ENCODE measurements around the gene TSPAN3. TPM values are rescaled to one million over a fixed set of nuclear protein-coding genes. Genes with fewer than 3 reads are reported as not detected.

TSPAN3 gene
- polyA plus RNA-seq, 3 donors: 93.7 to 495 (median 218) TPM

DNA sequence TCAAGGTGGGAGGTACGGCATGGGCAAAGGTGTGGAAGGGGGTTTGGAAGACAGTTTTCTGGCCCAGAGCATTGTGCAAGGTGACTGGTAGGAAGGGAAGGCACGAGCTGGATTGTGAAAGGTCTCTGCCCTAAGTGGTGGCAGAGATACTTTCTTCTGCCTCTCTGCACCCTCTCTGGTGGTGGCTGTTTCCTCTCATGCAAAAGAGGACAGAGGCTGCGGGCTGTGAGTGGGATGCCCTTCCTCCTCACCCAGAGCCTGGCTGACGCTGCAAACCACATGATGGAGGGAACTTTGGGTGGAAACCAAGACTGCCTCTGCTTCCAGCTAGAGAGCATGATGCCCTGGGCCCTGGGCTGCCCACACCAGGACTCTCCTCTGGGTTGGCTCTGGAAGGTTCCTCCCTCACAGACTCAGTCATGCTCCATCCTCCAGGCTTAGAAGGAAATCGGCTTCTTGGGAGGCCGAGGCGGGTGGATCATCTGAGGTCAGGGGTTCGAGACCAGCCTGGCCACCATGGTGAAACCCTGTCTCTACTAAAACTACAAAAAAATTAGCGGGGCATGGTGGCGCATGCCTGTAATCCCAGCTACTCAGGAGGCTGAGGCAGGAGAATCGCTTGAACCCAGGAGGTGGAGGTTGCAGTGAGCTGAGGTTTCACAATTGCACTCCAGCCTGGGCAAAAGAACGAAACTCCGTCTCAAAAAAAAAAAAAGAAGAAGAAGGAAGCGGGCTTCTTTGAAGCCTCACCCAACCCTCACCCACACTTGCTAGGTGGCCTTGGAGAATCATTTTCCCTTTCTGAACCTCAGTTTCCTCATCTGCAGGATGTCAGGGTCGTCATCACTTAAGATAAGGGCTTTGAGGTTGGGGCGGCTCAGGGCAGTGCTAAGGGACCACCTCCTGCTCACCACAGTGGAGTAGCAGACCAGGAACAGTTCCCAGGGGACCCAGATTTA is 67.7 kb downstream of the TSPAN3 start:
- 59 to 81% (median 64%) methylated on average over 16 of the region's 16 CpGs for WGBS, 3 donors
- H3K27ac ChIP-seq (ENCODE audit: low read depth, low read length): no peak overlapping the region

- 53 to 77% (median 57%) methylated on average over 7 of the region's 7 CpGs for WGBS, 3 donors
- H3K27ac ChIP-seq (ENCODE audit: low read depth, low read length): no peak overlapping the region
Observed at GRCh38 chr15:77002436-77002835, 68.5 kb downstream of the TSPAN3 start.

DNA sequence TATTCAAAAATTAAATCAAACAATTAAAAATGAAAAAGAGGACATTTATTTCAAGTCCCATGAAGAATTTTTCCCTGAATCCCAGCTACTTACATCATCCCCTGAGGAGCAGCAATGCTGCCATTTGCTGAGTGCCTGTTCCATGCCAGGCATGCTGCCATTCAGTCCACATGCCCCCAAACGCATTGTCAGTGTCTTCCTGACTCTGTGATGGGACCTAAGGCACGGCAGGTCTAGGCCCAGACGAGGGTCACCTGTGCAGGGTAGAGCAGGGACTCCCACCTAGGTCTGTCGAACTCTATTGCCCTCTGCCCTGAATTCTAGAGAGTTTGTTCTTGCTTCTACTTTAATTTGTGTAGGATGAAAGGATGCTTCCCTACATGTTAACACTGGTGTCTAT is 68.9 kb downstream of the TSPAN3 start:
- 68 to 74% (median 73%) methylated on average over 4 of the region's 4 CpGs for WGBS, 3 donors
- no peak overlapping the region for H3K27ac ChIP-seq (ENCODE audit: low read depth, low read length)

- 65 to 76% (median 70%) methylated on average over 4 of the region's 4 CpGs for WGBS, 3 donors
- H3K27ac ChIP-seq (ENCODE audit: low read depth, low read length): no peak overlapping the region
Observed at GRCh38 chr15:77001351-77001750, 69.6 kb downstream of the TSPAN3 start.

DNA sequence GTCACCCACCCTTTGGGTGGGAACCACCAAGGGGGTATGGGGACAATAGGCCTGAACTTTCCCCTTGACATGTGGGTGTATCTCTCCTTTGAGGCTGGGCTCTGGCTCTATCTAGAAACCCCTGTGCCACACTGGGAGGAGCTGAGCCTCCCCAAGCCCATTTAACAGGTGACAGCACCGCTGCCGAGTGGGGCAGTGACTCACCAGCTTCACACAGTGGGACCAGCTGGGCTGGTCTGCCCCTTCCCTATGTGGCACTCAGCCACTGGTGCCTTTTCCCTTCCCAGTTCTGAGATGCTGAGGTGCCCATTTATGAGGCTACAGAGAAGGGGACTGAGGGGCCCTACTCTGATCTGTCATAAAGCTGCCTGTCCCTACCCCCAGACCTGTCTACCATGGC is 70.9 kb downstream of the TSPAN3 start:
- H3K27ac ChIP-seq (ENCODE audit: low read depth, low read length): no peak overlapping the region
- WGBS, 3 donors: 61 to 86% (median 77%) methylated on average over 2 of the region's 2 CpGs

DNA sequence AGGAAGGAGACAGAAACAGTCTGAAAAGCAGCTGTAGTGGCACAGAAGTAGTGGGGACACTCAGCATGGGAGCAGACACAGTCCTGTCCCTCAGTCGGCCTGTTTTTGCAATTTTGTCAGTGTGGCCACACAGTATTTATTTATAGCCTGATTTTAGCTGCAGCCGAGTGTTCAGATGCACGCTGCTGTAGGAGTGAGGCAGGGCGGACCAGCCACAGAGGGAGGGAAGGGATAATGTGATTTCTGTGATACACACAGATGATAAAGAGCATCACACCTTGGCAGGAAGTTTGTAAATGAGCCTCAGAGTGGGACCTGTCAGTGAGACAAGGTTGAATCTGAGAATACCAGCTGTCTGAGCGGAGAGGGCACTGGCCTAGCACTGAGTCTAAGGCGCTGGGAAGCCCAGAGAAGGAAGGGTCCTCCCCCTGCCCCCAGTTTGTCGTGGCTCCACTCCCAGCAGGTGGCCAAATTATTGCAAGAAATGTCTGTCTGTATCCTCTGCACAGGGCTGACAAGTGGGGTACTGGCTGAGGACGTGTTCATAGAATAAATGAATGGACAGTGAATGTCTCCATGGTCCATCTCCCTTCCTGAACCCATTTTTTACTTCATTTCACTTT is 72.1 kb downstream of the TSPAN3 start:
- 77 to 85% (median 78%) methylated on average over 8 of the region's 8 CpGs for WGBS, 3 donors
- H3K27ac ChIP-seq (ENCODE audit: low read depth, low read length): no peak overlapping the region

DNA sequence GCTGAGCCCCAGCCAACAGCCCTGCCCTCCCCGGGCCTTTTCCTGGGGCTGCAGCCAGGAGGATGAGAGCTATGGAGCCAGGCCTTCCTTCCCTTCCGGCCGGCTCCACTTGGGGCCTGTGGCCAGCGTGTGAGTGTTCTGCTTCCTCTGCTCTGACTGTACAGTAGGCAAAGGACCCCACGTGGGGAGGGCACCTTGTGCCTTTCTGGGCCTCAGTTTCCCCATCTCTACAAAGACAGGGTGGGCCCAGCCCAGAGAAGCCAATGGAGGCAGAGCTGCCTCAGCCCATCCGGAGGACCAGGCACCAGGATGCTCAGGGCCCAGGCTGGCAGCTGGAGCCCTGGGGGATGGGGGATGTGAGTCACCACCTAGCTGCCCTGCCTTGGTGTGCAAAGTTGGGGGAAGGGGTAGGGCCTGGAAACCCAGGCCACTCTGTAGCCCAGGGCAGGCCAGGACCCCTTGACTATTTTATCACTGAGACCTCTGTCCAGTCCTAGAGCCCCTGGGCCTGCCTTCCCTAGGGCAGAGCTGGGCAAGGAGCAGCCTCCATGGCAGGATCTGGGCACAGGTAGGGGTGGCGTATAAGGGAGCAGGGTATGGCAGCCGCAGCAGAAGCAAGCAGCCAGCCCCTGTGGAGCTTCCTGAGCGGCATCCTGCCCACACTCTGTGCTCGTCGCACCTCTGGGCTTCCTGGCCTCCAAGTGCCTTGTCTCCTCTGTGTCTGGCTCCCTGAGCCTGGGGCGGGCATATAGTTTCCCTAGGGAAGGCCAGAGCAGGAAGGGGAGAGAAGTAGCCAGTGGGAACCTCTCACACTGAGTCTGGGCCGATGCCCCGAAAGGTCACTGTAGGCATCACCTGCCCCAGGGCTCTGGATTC is 74.1 kb downstream of the TSPAN3 start:
- 37 to 76% (median 40%) methylated on average over 14 of the region's 14 CpGs for WGBS, 3 donors
- no peak overlapping the region for H3K27ac ChIP-seq (ENCODE audit: low read depth, low read length)

- 25 to 77% (median 30%) methylated on average over 8 to 9 of the region's 9 CpGs for WGBS, 3 donors
- H3K27ac ChIP-seq (ENCODE audit: low read depth, low read length): no peak overlapping the region
Observed at GRCh38 chr15:76996076-76996525, 74.8 kb downstream of the TSPAN3 start.

DNA sequence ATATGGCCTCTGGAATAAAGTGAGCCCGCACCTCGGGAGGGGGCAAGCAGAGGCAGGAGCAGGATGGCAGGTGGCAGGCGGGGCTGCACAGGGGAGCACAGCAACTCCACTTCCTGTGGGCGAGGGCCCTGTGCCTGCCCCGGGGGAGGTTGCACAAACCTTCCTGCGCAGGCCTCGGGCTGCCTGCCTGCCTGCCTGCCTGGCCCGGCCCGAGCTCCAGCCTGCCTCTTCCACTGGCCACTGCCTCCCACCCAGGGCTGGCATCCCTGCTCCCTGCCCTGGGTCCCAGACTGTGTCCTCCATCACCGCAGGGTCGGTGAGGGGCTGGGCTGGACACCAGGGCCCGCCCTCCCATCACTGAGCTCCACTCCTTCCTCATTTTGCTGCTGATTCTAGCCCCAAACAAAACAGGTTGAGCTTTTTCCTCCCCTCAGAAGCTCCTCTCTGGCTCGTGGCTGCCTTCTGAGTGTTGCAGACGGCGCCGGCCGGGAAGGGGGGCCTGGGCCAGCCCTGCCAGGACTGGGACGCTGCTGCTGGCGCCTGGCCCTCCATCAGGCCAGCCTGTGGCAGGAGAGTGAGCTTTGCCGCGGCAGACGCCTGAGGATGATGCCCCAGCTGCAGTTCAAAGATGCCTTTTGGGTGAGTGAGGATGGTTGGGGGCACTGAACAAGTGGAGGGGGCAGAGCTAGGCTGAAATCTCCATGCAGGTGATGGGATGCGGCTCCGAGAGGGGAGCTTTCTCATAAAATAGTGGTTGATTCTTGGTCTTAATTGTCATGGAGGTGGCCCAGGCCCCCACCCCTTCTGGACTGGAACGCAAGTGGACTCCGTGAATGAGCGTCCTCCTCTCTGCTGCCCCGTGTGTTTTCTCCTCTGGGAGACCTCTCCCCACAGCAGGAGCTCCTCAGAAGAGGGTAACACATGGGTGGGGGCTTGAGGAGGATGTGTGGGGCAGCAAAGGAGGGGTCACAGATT is 75.7 kb downstream of the TSPAN3 start, which contains the start of gene PSTPIP1:
Gene PSTPIP1, plus strand, starts transcription at position 156 of the 975 bp plus-strand sequence. Its CDS starts 448 bp downstream, at position 604.
- peak within 1 kb of the TSS; percentile 36 for H3K27ac ChIP-seq (ENCODE audit: low read depth, low read length)
- 37 to 68% (median 40%) methylated on average over 26 to 28 of the region's 28 CpGs for WGBS, 3 donors

- WGBS, 3 donors: 86 to 97% (median 87%) methylated on average over 6 of the region's 6 CpGs
- H3K27ac ChIP-seq (ENCODE audit: low read depth, low read length): no peak overlapping the region
Observed at GRCh38 chr15:76994496-76994895, 76.4 kb downstream of the TSPAN3 start.

GRCh38 chr15:76994001-76994400 is 76.9 kb downstream of the TSPAN3 start:
- WGBS, 3 donors: 52 to 84% (median 63%) methylated on average over 8 of the region's 8 CpGs
- no peak overlapping the region for H3K27ac ChIP-seq (ENCODE audit: low read depth, low read length)

DNA sequence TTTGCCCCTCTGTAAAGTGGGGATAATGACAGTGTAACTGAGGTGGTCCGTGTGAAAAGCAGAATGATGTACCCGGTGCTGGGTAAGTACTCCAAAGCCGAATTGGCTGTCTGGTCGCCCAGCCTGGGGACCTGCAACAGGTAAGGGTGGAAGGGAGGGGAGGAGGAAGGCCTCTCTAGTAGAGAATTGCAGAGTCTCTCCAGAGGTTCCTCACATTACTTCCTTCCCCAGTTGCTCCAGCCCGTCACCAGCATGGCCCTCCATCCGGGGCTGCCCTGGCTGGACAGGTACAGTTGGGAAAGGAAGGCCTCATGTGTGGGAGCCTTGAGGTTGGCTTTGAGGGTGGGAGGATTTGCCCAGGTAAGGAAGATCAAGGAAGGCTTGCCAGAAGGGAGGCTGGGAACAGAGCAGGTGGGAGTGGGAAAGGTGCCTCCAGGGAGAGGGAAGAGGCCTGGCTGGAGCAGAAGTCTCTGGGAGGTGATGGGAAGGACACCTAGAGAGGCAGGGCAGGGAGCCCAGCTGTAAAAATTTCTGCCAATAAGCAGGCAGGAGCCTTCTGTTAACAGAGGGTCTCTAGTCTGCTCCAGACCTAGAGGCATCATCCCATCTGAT is 77.7 kb downstream of the TSPAN3 start:
- H3K27ac ChIP-seq (ENCODE audit: low read depth, low read length): no peak overlapping the region
- 75 to 89% (median 83%) methylated on average over 6 of the region's 6 CpGs for WGBS, 3 donors

DNA sequence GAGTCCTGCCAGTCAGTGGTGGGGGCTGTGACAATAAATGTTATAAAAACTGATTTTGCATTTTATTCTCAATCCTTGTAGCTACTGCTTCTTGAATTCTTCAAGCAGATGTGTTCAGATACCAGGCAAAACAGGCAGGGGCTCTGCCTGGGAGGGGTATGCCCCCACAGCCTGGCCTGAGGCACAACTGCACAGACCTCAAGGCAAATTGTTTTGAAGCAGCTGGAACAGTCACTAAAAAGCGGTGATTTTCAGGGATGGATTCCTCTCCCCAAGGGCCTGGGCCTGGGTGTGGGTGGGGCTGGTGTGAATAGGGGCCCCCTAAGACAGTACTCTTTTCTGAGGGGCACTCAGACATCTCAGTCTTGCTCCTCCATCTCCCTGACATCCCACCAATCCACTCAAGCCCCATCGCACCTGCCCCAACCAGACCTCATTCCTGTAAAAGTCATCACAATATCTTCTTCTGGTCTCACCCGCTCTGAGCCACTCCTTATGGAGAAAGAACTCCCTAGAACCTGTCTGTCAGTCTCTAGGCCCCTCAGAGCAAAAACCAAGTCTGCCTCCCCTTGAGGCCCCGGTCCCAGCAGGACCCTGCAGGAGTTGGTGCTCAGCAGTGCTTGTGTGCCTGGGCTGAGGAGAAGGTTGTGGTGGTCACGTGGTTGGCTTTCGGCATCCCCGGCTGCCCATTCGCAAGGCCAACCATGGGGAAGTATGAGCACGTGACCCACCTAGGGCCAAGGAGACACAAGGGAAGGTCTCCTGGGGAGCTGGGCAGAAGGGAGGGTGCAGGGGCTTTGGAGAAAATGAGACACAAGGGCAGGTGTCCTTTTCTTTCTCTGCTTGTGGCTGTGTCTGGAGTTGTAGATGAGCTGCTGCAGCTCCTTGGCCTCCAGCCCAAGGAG is 78.9 kb downstream of the TSPAN3 start:
- 73 to 96% (median 82%) methylated on average over 9 of the region's 9 CpGs for WGBS, 3 donors
- no peak overlapping the region for H3K27ac ChIP-seq (ENCODE audit: low read depth, low read length)

Data from adipose tissue (tissue), 3 donors.